Prostate gland (tissue), 2 donors: ENCODE results near the gene GRID1. TPM values are rescaled to one million over a fixed set of nuclear protein-coding genes. Genes with fewer than 3 reads are reported as not detected.

Source experiments
- DNase-seq: peaks from one replicate; pipeline ENCODE4 v3.0.0-alpha.2; 2019; ENCODE audit warnings: low spot score
- H3K27ac ChIP-seq, 2 donors: fragments of 200-600 bp; sonication (generic); 2 replicates each; pipeline ENCODE4 v1.5.1; 2017 to 2019
- H3K27me3 ChIP-seq: fragments of 200-600 bp; sonication (generic); replicated peaks from 2 replicates; pipeline ENCODE4 v1.5.1; 2019; ENCODE audit not compliant: insufficient read depth
- H3K36me3 ChIP-seq, 2 donors: fragments of 200-600 bp; sonication (generic); 1 replicate in 1 of 2; 2 replicates in 1 of 2; pipeline versions ENCODE4 v1.5.1 to v1.8.1; 2017 to 2019
- H3K4me1 ChIP-seq: fragments of 200-600 bp; sonication (generic); replicated peaks from 2 replicates; pipeline ENCODE4 v1.5.1; 2019
- H3K4me3 ChIP-seq, 2 donors: fragments of 200-600 bp; sonication (generic); 2 replicates each; pipeline ENCODE4 v1.5.1; 2017 to 2019
- H3K9me3 ChIP-seq: fragments of 200-600 bp; sonication (generic); 2 replicates; pipeline ENCODE4 v1.5.1; 2017
- CTCF ChIP-seq, 4 experiments: fragments of 200-600 bp in 2 of 4; fragments of 450-650 bp in 2 of 4; sonication (generic) in 2 of 4; IDR thresholded peaks; 1 replicate in 3 of 4; 2 replicates in 1 of 4; pipeline ENCODE4 v1.5.1; 2016 to 2019; ENCODE audit warnings: antibody characterized with exemption in 4 of 4, mild to moderate bottlenecking in 2 of 4, moderate library complexity in 2 of 4
- POLR2A ChIP-seq: fragments of 450-650 bp; IDR thresholded peaks from one replicate; pipeline ENCODE4 v1.6.1; 2016; ENCODE audit warnings: antibody characterized with exemption, mild to moderate bottlenecking
- POLR2AphosphoS5 ChIP-seq: sonication (generic); formaldehyde crosslinking; IDR thresholded peaks from one replicate; pipeline ENCODE4 v1.6.1; 2017; ENCODE audit warnings: antibody characterized with exemption
- WGBS: methylation state at CpG from one replicate; pipeline ENCODE4 v1.1.5; 2018; 5-methylcytosine and 5-hydroxymethylcytosine counted together
- intact Hi-C: fragments of 100-400 bp; cut with DNase I; formaldehyde crosslinking; loops from one replicate; pipeline ENCODE4 v1.14.2; 2022
- total RNA-seq, 2 donors: library from RNA; depleted of rRNA; stranded (reverse); fragments of >200 nt; gene quantifications; one replicate each; pipeline ENCODE4 v1.1.0, GENCODE V29; 2016

Gene GRID1
- total RNA-seq, 2 donors from 2014 or later = 1.0 to 10.0 TPM

GRCh38 chr10:86217371-86218080 lies 149.1 kb downstream of the GRID1 start:
- intact Hi-C loops = no loop called here
- Histone ChIP-seq H3K4me3 (no peak overlapping the region), H3K4me1 (no peaks in the 10 kb centered on the region), H3K36me3 (no peaks in the 10 kb centered on the region), H3K27me3 (no peaks in the 10 kb centered on the region), H3K27ac (no peak overlapping the region), H3K9me3 (no peaks in the 10 kb centered on the region)
- no peak for DNase-seq
- WGBS = 69% methylated on average over 10 of the region's 10 CpGs
- TF ChIP-seq POLR2A (no peak), POLR2AphosphoS5 (no peak), CTCF (IDR thresholded peaks at IDR 0.05) (no peak)

GRCh38 chr10:86216886-86217285 lies 149.7 kb downstream of the GRID1 start:
- Histone ChIP-seq H3K27ac (no peak overlapping the region), H3K4me3 (no peak overlapping the region), H3K9me3 (no peaks in the 10 kb centered on the region), H3K27me3 (no peaks in the 10 kb centered on the region), H3K36me3 (no peaks in the 10 kb centered on the region), H3K4me1 (no peaks in the 10 kb centered on the region)
- no peak for DNase-seq
- intact Hi-C loops = no loop called here
- TF ChIP-seq POLR2AphosphoS5 (no peak), CTCF (IDR thresholded peaks at IDR 0.05) (no peak)
- WGBS = 93% methylated on average over 1 of the region's 1 CpG

- no peak for TF ChIP-seq POLR2A
- no peak for TF ChIP-seq POLR2AphosphoS5
- no peaks in the 10 kb centered on the region for H3K4me1 ChIP-seq
- H3K36me3 ChIP-seq = no peaks in the 10 kb centered on the region
- no peak overlapping the region for H3K27ac ChIP-seq
- no peaks in the 10 kb centered on the region for H3K9me3 ChIP-seq
- H3K4me3 ChIP-seq = no peak overlapping the region
- no peak for DNase-seq
- H3K27me3 ChIP-seq = no peaks in the 10 kb centered on the region
- 86% methylated on average over 5 of the region's 5 CpGs for WGBS
- intact Hi-C loops = no loop called here
Observed at GRCh38 chr10:86215712-86216111, 150.9 kb downstream of the GRID1 start.

GRCh38 chr10:86215046-86215445 lies 151.5 kb downstream of the GRID1 start:
- no peaks in the 10 kb centered on the region for H3K36me3 ChIP-seq
- DNase-seq = no peak
- no peak overlapping the region for H3K27ac ChIP-seq
- H3K27me3 ChIP-seq = no peaks in the 10 kb centered on the region
- no peaks in the 10 kb centered on the region for H3K4me1 ChIP-seq
- intact Hi-C loops = no loop called here
- TF ChIP-seq POLR2AphosphoS5 (no peak), CTCF (IDR thresholded peaks at IDR 0.05) (no peak), POLR2A (no peak)
- WGBS = 73% methylated on average over 4 of the region's 4 CpGs
- no peak overlapping the region for H3K4me3 ChIP-seq
- H3K9me3 ChIP-seq = no peaks in the 10 kb centered on the region

GRCh38 chr10:86213148-86213547 lies 153.4 kb downstream of the GRID1 start:
- Histone ChIP-seq H3K27me3 (no peaks in the 10 kb centered on the region), H3K36me3 (no peaks in the 10 kb centered on the region), H3K4me3 (no peak overlapping the region), H3K9me3 (no peaks in the 10 kb centered on the region), H3K4me1 (no peaks in the 10 kb centered on the region), H3K27ac (no peak overlapping the region)
- intact Hi-C loops = no loop called here
- 89% methylated on average over 7 of the region's 7 CpGs for WGBS
- no peak for DNase-seq
- TF ChIP-seq CTCF (IDR thresholded peaks at IDR 0.05) (no peak), POLR2A (no peak), POLR2AphosphoS5 (no peak)
